GM19035 (cell line): ENCODE results near the gene BTLA.
"Not testable (repeated sequence)": the region's sequence is repeated elsewhere in the genome, so short reads cannot be mapped to it uniquely, and the experiment has no call there.

Experiments used
- ATAC-seq: cut with Tn5 transposase; IDR thresholded peaks from one replicate; pipeline ENCODE4 v1.9.1; 2021; ENCODE audit not compliant: unreplicated experiment

The BTLA gene

GRCh38 chr3:112492124-112492523 lies 7.1 kb downstream of the BTLA start:
- no peak for ATAC-seq

GRCh38 chr3:112491373-112491772 lies 7.9 kb downstream of the BTLA start:
- no peak for ATAC-seq

GRCh38 chr3:112489674-112490479 lies 9.4 kb downstream of the BTLA start:
- ATAC-seq: peak; percentile 57

GRCh38 chr3:112486811-112487505 lies 12.3 kb downstream of the BTLA start:
- no peak for ATAC-seq

GRCh38 chr3:112484352-112484751 lies 14.9 kb downstream of the BTLA start:
- no peak for ATAC-seq

GRCh38 chr3:112482675-112483074 lies 16.6 kb downstream of the BTLA start:
- ATAC-seq: no peak

- no peak for ATAC-seq
Measured at GRCh38 chr3:112481302-112481721, 18.0 kb downstream of the BTLA start.

- ATAC-seq: no peak
Measured at GRCh38 chr3:112477891-112478290, 21.4 kb downstream of the BTLA start.

- no peak for ATAC-seq
Measured at GRCh38 chr3:112476346-112476745, 22.9 kb downstream of the BTLA start.

- ATAC-seq: no peak
Measured at GRCh38 chr3:112474796-112475195, 24.5 kb downstream of the BTLA start.

- ATAC-seq: no peak
Measured at GRCh38 chr3:112472691-112473090, 26.6 kb downstream of the BTLA start.

- no peak for ATAC-seq
Measured at GRCh38 chr3:112471596-112472325, 27.5 kb downstream of the BTLA start.

GRCh38 chr3:112470788-112471187 lies 28.5 kb downstream of the BTLA start:
- no peak for ATAC-seq

GRCh38 chr3:112469671-112470070 lies 29.6 kb downstream of the BTLA start:
- ATAC-seq: no peak

- ATAC-seq: no peak
Measured at GRCh38 chr3:112467539-112467938, 31.7 kb downstream of the BTLA start.

GRCh38 chr3:112466020-112466419 lies 33.3 kb downstream of the BTLA start:
- no peak for ATAC-seq

- peak; percentile 51 for ATAC-seq
Measured at GRCh38 chr3:112464264-112464663, 35.0 kb downstream of the BTLA start.

- ATAC-seq: peak; percentile 42
Measured at GRCh38 chr3:112463250-112463649, 36.0 kb downstream of the BTLA start.

- ATAC-seq: not testable (repeated sequence)
Measured at GRCh38 chr3:112461787-112462186, 37.5 kb downstream of the BTLA start.

GRCh38 chr3:112460519-112461195 lies 38.6 kb downstream of the BTLA start:
- ATAC-seq: peak; percentile 47

GRCh38 chr3:112459750-112460149 lies 39.5 kb downstream of the BTLA start:
- ATAC-seq: no peak
